A549 (cell line): ENCODE data around the gene KIF16B. TPM values are rescaled to one million over a fixed set of nuclear protein-coding genes. Genes with fewer than 3 reads are reported as not detected.

Experiments
- ATAC-seq, 2 experiments: fragments of 200-7000 bp in 1 of 2; fragments of >200 bp in 1 of 2; cut with Nextera tagmentation in 1 of 2; cut with Tn5 transposase in 1 of 2; 3 replicates each; pipeline versions ENCODE4 v1.8.0 to v1.9.1; 2018 to 2020; ENCODE audit warnings: mild to moderate bottlenecking in 1 of 2, moderate library complexity in 1 of 2
- CTCF ChIA-PET: fragments of 300-600 bp; sonication (Branson Sonifier 250); formaldehyde crosslinking; extraction: SDS; loops from one replicate; lab custom pipeline; 2021; ENCODE audit warnings: antibody characterized with exemption, inconsistent platforms; lab: Yijun Ruan, JAX
- POLR2A ChIA-PET: fragments of 350-600 bp; formaldehyde crosslinking; extraction: SDS; loops from one replicate; lab custom pipeline; 2021; ENCODE audit warnings: antibody characterized with exemption, inconsistent platforms; lab: Yijun Ruan, JAX
- DNase-seq, 2 experiments: peaks; one replicate each; pipeline versions ENCODE4 v3.0.0 to v3.0.0-alpha.2; 2011 to 2016; ENCODE audit warnings: low read depth in 1 of 2, low spot score in 1 of 2
- FAIRE-seq: peaks from 2 replicates; lab custom pipeline; 2011; peaks lifted over from hg19 to GRCh38; lab: Jason Lieb, UNC
- H3K27ac ChIP-seq, 2 experiments: fragments of >200 bp; sonication (Bioruptor Twin); formaldehyde crosslinking; 3 replicates each; pipeline ENCODE4 v1.5.1; 2016 to 2017
- H3K4me1 ChIP-seq: fragments of >200 bp; sonication (Bioruptor Twin); formaldehyde crosslinking; 3 replicates; pipeline ENCODE4 v1.6.1; 2016
- H3K4me2 ChIP-seq: fragments of >200 bp; sonication (Bioruptor Twin); formaldehyde crosslinking; 3 replicates; pipeline ENCODE4 v1.6.1; 2016
- H3K4me3 ChIP-seq: fragments of >200 bp; sonication (Bioruptor Twin); formaldehyde crosslinking; 3 replicates; pipeline ENCODE4 v1.5.1; 2016
- H3K9me3 ChIP-seq: fragments of >200 bp; sonication (Bioruptor Twin); formaldehyde crosslinking; 3 replicates; pipeline ENCODE4 v1.6.1; 2016
- BHLHE40 ChIP-seq: IDR thresholded peaks from 2 replicates; pipeline ENCODE4 v1.6.1; 2012; ENCODE audit warnings: low read depth, low read length, inconsistent platforms
- CBX2 ChIP-seq: fragments of 200-600 bp; sonication (generic); IDR thresholded peaks from 2 replicates; pipeline ENCODE4 v1.6.1; 2016; ENCODE audit warnings: low read depth, mild to moderate bottlenecking, borderline replicate concordance
- EHMT2 ChIP-seq: fragments of 200-600 bp; sonication (generic); IDR thresholded peaks from 2 replicates; pipeline ENCODE4 v1.6.1; 2016; ENCODE audit warnings: antibody characterized with exemption, low read depth, mild to moderate bottlenecking, moderate library complexity
- GATA3 ChIP-seq: IDR thresholded peaks from 2 replicates; pipeline ENCODE4 v1.6.1; 2012; ENCODE audit warnings: borderline replicate concordance
- HDAC2 ChIP-seq: fragments of 200-600 bp; sonication (generic); IDR thresholded peaks from 2 replicates; pipeline ENCODE4 v1.6.1; 2016
- JUNB ChIP-seq: fragments of >200 bp; sonication (Bioruptor Twin); formaldehyde crosslinking; IDR thresholded peaks from 2 replicates; pipeline ENCODE4 v1.6.1; 2016
- KDM1A ChIP-seq: fragments of 200-600 bp; sonication (generic); IDR thresholded peaks from 2 replicates; pipeline ENCODE4 v1.6.1; 2016; ENCODE audit warnings: low read depth, mild to moderate bottlenecking
- KDM5A ChIP-seq: fragments of 200-600 bp; sonication (generic); IDR thresholded peaks from 2 replicates; pipeline ENCODE4 v1.6.1; 2016; ENCODE audit warnings: antibody characterized with exemption, mild to moderate bottlenecking
- MAFK ChIP-seq: fragments of 450-650 bp; IDR thresholded peaks from 2 replicates; pipeline ENCODE4 v1.6.1; 2014; ENCODE audit not compliant: partially characterized antibody
- MYC ChIP-seq: IDR thresholded peaks from 2 replicates; pipeline ENCODE4 v1.6.1; 2012; ENCODE audit warnings: mild to moderate bottlenecking, inconsistent platforms, low read length, improper control_type of control experiment, borderline replicate concordance
- NPAS2 ChIP-seq: fragments of 250-450 bp; sonication (Bioruptor Pico); IDR thresholded peaks from 2 replicates; pipeline ENCODE4 v1.8.0; 2022; ENCODE audit warnings: mild to moderate bottlenecking, moderate library complexity, borderline replicate concordance
- NR3C1 ChIP-seq: fragments of >200 bp; sonication (Bioruptor Twin); formaldehyde crosslinking; IDR thresholded peaks from 3 replicates; pipeline ENCODE4 v1.6.1; 2017
- PHF8 ChIP-seq: fragments of 200-600 bp; sonication (generic); IDR thresholded peaks from 2 replicates; pipeline ENCODE4 v1.6.1; 2016; ENCODE audit warnings: low read depth, mild to moderate bottlenecking, antibody characterized with exemption, moderate library complexity, borderline replicate concordance
- SMC3 ChIP-seq: fragments of >200 bp; sonication (Bioruptor Twin); formaldehyde crosslinking; IDR thresholded peaks from 3 replicates; pipeline ENCODE4 v1.6.1; 2018; ENCODE audit warnings: inconsistent platforms
- SREBF2 ChIP-seq: fragments of 450-650 bp; IDR thresholded peaks from 2 replicates; pipeline ENCODE4 v1.6.1; 2014; ENCODE audit warnings: mild to moderate bottlenecking, moderate library complexity
- TFCP2L1 ChIP-seq: fragments of 250-450 bp; sonication (Bioruptor Pico); IDR thresholded peaks from 2 replicates; pipeline ENCODE4 v1.5.0; 2021; ENCODE audit warnings: mild to moderate bottlenecking
- ZC3H11A ChIP-seq: fragments of 450-650 bp; IDR thresholded peaks from 2 replicates; pipeline ENCODE4 v1.6.1; 2014; ENCODE audit warnings: antibody characterized with exemption, mild to moderate bottlenecking
- ZNF302 ChIP-seq: fragments of 250-450 bp; sonication (Bioruptor Pico); IDR thresholded peaks from 2 replicates; pipeline ENCODE4 v1.9.0; 2021; ENCODE audit warnings: inconsistent platforms, mild to moderate bottlenecking, moderate library complexity
- WGBS: methylation state at CpG from one replicate; pipeline ENCODE4 v1.1.6; 2017; ENCODE audit errors: missing lambda C conversion rate; 5-methylcytosine and 5-hydroxymethylcytosine counted together
- polyA plus RNA-seq, 4 experiments: library from polyadenylated mRNA; depleted of rRNA in 3 of 4; stranded (reverse); fragments of >200 nt; fragmentation: RNase III in 1 of 4; extraction: RNeasy Plus Mini Kit Qiagen cat#74134 plus additional on column Dnase treatment in 1 of 4; gene quantifications; 2 replicates in 3 of 4; 3 replicates in 1 of 4; pipeline ENCODE4 v1.2.3, GENCODE V29; 2011 to 2017
- TF ChIP-seq, protein P1 (sequence below): fragments of 250-450 bp; sonication (Bioruptor Pico); IDR thresholded peaks from 2 replicates; pipeline ENCODE4 v1.5.0; 2020; ENCODE audit warnings: low read depth, mild to moderate bottlenecking, moderate library complexity
- TF ChIP-seq, protein P2 (sequence below): fragments of 250-450 bp; sonication (Bioruptor Pico); IDR thresholded peaks from 2 replicates; pipeline ENCODE4 v1.5.0; 2021; ENCODE audit warnings: mild to moderate bottlenecking, moderate library complexity, borderline replicate concordance
- TF ChIP-seq, protein P3 (sequence below): fragments of >200 bp; sonication (Bioruptor Twin); formaldehyde crosslinking; IDR thresholded peaks from 3 replicates; pipeline ENCODE4 v1.5.1; 2016
- TF ChIP-seq, protein P4 (sequence below): fragments of 200-600 bp; sonication (generic); IDR thresholded peaks from 2 replicates; pipeline ENCODE4 v1.6.1; 2016; ENCODE audit warnings: antibody characterized with exemption, mild to moderate bottlenecking, moderate library complexity

KIF16B gene
- polyA plus RNA-seq, 2 of the 4 experiments (the other 2 are of a cell fraction), result 14.1 to 23.3 TPM

DNA sequence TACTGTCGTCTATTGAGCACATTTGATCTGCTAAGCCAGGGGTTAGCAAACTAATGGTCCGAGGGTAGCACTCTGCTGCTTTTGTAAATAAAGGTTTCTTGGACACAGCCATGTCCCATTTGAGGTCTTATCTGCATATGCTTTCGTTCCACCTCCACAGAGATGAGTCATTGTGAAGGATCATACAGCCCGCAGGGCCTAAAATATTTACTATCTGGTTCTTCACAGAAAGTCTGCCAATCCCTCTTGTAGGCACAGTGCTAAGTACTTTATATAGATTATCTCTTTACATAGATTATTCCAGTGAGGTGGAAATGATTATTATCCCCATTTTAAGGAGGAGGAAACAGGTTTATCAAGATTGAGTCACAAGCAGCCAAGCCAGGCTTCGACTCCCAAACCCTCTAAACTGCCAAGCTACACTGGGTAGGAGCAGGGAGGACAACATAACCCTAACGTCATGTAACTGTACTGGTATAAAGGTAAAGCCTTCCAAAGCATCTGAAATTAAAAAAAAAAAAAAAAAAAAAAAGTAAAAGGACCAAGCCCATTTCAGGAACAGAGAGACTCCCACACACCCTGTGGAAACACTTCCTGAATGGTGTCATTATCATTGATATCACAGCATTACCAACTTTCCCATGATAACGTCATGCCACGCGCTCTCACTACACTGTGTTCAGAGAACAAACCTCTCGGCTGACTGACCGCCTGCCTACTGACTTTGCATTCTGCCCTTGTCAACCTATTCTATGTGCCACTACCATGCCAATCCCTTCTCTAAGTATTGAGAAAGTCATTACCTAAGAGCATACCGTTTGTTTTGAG is 101.0 kb downstream of the KIF16B start:
- ChIA-PET POLR2A (no interaction called here), CTCF (interaction anchor here (1.4 kb wide), 1 partner anchor 11 kb away, joined by 4 read pairs; no protein-coding TSS in a partner anchor)
- 84% methylated on average over 12 of the region's 12 CpGs for WGBS
- ATAC-seq (no peak), DNase-seq (no peak), FAIRE-seq (no peak)
- Histone ChIP-seq H3K27ac (no peak overlapping the region), H3K4me2 (no peak overlapping the region), H3K4me3 (no peak overlapping the region), H3K9me3 (no peaks in the 10 kb centered on the region), H3K4me1 (peaks cover 20% of the 10 kb centered on the region)
- TF ChIP-seq, protein P1, sequence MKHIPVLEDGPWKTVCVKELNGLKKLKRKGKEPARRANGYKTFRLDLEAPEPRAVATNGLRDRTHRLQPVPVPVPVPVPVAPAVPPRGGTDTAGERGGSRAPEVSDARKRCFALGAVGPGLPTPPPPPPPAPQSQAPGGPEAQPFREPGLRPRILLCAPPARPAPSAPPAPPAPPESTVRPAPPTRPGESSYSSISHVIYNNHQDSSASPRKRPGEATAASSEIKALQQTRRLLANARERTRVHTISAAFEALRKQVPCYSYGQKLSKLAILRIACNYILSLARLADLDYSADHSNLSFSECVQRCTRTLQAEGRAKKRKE (CRISPR knock-in tag), result no peak
- no peak for TF ChIP-seq JUNB
- TF ChIP-seq GATA3, result no peak
- no peak for TF ChIP-seq NPAS2
- TF ChIP-seq, protein P2, sequence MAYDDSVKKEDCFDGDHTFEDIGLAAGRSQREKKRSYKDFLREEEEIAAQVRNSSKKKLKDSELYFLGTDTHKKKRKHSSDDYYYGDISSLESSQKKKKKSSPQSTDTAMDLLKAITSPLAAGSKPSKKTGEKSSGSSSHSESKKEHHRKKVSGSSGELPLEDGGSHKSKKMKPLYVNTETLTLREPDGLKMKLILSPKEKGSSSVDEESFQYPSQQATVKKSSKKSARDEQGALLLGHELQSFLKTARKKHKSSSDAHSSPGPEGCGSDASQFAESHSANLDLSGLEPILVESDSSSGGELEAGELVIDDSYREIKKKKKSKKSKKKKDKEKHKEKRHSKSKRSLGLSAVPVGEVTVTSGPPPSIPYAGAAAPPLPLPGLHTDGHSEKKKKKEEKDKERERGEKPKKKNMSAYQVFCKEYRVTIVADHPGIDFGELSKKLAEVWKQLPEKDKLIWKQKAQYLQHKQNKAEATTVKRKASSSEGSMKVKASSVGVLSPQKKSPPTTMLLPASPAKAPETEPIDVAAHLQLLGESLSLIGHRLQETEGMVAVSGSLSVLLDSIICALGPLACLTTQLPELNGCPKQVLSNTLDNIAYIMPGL (CRISPR knock-in tag), result no peak
- TF ChIP-seq EHMT2, result no peak
- no peak for TF ChIP-seq SREBF2
- TF ChIP-seq NR3C1, result no peak
- no peak for TF ChIP-seq ZNF302 (CRISPR knock-in tag)
- TF ChIP-seq MYC, result no peak
- TF ChIP-seq CBX2, result no peak
- TF ChIP-seq, protein P3, sequence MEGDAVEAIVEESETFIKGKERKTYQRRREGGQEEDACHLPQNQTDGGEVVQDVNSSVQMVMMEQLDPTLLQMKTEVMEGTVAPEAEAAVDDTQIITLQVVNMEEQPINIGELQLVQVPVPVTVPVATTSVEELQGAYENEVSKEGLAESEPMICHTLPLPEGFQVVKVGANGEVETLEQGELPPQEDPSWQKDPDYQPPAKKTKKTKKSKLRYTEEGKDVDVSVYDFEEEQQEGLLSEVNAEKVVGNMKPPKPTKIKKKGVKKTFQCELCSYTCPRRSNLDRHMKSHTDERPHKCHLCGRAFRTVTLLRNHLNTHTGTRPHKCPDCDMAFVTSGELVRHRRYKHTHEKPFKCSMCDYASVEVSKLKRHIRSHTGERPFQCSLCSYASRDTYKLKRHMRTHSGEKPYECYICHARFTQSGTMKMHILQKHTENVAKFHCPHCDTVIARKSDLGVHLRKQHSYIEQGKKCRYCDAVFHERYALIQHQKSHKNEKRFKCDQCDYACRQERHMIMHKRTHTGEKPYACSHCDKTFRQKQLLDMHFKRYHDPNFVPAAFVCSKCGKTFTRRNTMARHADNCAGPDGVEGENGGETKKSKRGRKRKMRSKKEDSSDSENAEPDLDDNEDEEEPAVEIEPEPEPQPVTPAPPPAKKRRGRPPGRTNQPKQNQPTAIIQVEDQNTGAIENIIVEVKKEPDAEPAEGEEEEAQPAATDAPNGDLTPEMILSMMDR, result no peak

DNA sequence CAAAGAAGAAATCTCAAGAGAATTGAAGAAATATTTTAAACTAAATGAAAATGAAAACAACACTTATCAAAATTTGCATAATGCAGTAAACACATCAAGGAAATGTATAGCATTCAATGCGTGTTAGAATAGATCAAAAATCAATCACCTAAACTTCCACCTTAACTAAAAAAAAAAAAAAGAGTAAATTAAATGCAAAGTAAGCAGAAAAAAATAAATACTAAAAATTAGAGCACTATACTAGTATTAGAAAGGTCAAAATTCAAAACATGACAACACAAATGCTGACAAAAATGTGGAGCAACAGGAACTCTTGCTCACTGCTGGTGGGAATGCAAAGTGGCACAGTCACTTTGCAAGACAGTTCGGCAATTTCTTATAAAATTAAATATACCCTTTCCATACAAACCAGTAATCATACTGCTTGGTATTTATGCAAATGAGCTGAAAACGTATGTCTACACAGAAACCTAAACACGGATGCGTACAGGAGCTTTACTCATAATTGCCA is 103.8 kb downstream of the KIF16B start:
- no peaks in the 10 kb centered on the region for H3K9me3 ChIP-seq
- POLR2A ChIA-PET, result no interaction called here
- TF ChIP-seq EHMT2 (no peak), BHLHE40 (no peak), MAFK (peak; percentile 91)
- TF ChIP-seq, all 56 proteins: peak for 1
- CTCF ChIA-PET, result no interaction called here
- DNase-seq (no peak), ATAC-seq (no peak), FAIRE-seq (no peak)
- no peak overlapping the region for H3K4me2 ChIP-seq
- H3K4me1 ChIP-seq, result 0 out of 3 replicates have a peak, but pooled peaks cover under 1% of the 10 kb centered on the region
- H3K27ac ChIP-seq, result no peak overlapping the region
- H3K4me3 ChIP-seq, result no peak overlapping the region
- WGBS, result 93% methylated on average over 5 of the region's 5 CpGs

DNA sequence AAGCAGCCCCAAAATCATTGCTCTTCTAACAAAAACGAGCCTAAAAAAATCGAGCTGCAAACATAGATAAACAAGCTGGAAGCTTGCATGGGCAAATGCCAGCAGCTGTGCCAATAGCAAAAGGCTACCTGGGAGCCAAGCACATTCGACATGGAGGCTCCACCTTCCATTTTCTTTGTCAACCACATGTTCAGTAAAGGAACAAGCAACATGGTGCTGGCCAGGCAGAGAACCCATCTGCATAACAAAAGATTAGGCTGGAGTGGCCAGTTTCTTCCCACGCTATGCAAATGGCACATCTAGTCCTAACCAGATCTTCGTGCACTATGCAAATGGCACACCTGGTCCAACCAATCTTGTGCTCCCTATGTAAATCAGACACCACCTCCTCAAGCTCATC is 110.5 kb downstream of the KIF16B start:
- peaks cover 13% of the 10 kb centered on the region for H3K4me1 ChIP-seq
- H3K27ac ChIP-seq, result no peak overlapping the region
- H3K4me3 ChIP-seq, result no peak overlapping the region
- no peaks in the 10 kb centered on the region for H3K9me3 ChIP-seq
- CTCF ChIA-PET, result interaction anchor here (0.8 kb wide), 1 partner anchor 13 kb away, joined by 3 read pairs; no protein-coding TSS in a partner anchor
- DNase-seq (no peak), FAIRE-seq (no peak), ATAC-seq (no peak)
- POLR2A ChIA-PET, result no interaction called here
- 68% methylated on average over 5 of the region's 5 CpGs for WGBS
- no peak overlapping the region for H3K4me2 ChIP-seq
- TF ChIP-seq PHF8 (no peak), KDM5A (no peak), ZC3H11A (no peak), SMC3 (no peak), TFCP2L1 (CRISPR knock-in tag) (no peak), MAFK (no peak), KDM1A (no peak), CBX2 (no peak), HDAC2 (no peak)
- TF ChIP-seq, protein P4, sequence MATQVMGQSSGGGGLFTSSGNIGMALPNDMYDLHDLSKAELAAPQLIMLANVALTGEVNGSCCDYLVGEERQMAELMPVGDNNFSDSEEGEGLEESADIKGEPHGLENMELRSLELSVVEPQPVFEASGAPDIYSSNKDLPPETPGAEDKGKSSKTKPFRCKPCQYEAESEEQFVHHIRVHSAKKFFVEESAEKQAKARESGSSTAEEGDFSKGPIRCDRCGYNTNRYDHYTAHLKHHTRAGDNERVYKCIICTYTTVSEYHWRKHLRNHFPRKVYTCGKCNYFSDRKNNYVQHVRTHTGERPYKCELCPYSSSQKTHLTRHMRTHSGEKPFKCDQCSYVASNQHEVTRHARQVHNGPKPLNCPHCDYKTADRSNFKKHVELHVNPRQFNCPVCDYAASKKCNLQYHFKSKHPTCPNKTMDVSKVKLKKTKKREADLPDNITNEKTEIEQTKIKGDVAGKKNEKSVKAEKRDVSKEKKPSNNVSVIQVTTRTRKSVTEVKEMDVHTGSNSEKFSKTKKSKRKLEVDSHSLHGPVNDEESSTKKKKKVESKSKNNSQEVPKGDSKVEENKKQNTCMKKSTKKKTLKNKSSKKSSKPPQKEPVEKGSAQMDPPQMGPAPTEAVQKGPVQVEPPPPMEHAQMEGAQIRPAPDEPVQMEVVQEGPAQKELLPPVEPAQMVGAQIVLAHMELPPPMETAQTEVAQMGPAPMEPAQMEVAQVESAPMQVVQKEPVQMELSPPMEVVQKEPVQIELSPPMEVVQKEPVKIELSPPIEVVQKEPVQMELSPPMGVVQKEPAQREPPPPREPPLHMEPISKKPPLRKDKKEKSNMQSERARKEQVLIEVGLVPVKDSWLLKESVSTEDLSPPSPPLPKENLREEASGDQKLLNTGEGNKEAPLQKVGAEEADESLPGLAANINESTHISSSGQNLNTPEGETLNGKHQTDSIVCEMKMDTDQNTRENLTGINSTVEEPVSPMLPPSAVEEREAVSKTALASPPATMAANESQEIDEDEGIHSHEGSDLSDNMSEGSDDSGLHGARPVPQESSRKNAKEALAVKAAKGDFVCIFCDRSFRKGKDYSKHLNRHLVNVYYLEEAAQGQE, result no peak
